GM18526 (cell line): ENCODE results near the gene MADD.

Experiments
- POLR2A ChIP-seq: IDR thresholded peaks from 3 replicates; pipeline ENCODE4 v1.6.1; 2011; ENCODE audit not compliant: insufficient read length; ENCODE audit errors: extremely low read depth

Gene MADD

DNA sequence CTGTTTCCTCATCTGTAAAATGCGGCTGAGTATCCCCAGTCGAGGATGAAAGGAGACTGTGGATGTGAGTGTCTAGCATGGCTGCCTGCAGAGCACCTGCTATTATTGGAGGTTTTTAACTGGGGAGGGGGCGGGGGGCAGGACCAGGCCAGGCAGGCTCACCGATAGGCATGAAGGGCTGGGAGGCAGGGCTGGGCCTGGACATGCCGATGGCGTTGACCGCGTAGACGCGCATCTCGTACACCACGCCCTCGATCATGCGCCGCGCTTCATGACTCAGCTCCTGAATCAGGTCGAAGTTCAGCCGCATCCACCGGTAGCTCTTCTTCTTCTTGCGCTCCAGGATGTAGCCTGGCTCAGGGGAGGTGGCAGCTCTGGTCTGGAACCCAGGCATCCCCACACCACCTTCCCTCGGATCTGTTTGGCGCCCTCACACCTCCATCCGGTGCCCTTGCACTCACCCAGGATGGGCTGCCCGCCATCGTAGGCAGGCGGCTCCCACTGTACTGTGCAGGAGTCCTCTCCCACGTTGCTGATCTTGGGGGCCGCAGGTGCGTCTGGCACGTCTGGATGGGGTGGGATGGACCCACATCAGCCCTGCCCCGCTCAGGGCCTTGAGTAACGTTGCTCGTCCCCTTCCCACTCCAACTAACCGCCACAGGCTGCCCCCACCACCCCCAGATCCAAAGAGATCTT lies 67.4 kb downstream of the MADD start:
- no peak for TF ChIP-seq POLR2A

DNA sequence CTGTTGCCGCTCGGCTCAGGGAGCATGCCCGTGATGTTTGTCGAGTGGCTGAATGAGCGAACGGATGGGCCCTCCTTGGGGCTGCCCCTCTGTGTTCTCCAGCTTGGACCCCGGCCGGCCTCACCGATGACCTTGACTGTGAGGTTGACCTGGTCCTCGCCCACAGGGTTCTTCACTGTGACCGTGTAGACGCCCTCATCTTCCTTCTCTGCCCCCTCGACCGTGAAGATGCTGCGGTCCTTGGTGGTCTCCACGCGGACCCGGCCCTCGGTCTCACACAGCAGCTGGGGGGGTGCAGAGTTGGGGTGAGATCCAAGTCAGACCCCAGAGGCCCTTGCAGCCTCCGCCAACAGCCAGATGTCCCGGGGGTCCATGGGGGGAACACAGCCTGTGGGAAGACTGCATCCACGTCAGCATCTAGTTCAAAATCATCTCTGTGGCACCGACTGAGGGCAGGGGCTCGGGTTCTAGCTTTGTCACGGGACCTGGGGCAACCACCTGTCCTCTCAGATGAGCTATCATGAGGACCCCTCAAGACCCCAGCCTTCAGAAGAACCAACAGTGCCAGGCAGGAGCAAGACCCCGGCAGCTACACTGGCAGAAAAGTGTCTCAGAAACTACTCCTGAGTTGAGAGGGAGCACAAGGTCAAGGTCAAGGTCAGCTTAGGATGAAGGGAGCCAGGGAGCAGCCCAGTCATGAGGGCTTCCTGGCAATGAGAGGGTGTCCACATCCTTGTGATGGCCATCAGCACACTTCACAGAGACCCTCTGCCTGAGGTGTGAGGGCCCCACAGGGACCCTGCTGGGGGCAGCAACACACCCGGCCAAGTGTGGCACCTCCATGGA lies 68.7 kb downstream of the MADD start:
- TF ChIP-seq POLR2A: no peak

DNA sequence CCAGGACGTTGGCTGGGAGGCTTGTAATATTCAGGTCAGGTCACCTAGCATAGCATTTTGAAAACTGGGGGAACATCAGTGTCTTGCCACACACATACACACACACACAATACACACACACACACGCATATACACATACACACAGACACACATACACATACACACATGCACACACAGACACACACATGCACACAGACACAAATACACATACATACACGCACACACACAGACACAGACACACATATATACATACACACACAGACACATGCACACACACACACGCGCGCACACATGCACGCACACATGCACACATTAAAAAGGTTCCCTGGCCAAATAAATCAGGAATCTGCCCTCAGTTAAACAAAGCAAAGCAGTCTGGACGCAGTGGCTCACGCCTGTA lies 70.1 kb downstream of the MADD start:
- no peak for TF ChIP-seq POLR2A

DNA sequence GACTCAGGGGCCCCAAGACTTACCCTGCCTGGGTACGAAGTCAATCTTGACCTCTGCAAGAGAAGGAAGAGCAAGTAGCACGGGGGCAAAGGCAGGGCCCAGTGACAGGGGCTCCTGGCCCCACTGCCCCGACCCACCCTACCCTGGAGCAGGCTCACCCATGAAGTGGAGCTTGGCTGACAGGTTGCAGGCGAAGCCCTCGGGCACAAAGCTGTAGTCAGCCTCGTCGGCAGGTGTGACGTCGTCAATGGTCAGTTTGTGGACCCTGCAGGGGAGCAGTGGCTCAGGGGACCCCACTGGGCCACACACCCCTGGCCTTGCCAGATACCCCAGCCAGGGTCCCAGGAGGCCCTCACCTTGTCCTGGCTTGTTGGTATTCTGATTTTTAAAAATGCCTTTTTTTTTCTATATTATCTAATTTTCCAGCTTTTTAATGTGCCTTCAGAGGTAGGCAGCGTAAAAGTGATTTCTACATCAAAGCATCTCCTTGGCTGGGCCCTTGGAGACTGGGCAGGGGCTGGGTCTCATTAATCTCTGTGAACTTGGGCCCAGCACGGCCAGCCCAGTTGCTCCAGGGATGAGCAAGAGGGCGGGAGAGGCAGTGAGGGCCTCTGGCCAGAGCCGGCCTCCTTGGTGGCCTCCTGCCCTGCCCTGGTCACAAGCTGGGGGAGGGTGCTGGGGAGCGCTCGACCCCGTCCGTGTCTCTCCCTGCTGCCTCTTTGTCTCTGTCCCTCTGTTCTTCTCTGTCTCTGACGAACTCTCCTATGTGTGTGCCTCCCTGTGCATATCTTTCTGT lies 71.2 kb downstream of the MADD start:
- no peak for TF ChIP-seq POLR2A

DNA sequence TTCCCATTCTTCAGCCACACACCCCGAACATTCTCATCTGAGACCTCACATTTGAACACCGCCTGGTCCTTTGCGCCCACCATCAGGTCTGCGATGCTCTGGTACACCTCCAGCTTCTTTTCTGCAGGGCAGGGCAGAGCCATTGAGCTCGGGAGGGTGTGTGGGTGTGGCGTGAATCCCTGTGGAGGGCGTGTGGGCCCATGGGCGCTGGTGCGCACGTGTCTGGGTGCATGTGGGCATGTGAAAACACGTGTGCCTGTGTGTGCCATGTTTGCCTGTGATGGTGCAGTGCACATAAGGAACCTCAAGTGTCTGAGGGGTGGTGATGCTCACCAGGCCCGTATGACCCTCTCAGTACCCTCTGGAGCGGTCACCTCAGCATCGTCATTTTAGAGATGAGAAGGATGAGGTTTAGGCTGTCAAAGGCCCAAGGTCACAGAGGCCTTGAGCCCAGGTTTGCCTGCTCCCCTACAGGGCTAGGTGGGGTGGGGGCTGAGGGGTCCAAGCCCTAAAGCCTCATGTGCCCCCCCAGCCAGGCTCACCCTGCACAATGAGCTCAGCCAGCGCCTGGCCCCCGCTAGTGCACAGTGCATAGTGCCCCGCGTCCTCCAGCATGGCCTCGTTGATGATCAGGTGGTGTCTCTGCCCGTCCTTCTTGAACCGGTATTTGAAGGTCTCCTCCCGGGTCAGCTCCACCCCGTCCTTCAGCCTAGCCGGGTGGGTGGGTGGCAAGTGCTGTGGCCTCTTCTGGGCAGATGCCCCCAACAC lies 72.3 kb downstream of the MADD start:
- TF ChIP-seq POLR2A: no peak

DNA sequence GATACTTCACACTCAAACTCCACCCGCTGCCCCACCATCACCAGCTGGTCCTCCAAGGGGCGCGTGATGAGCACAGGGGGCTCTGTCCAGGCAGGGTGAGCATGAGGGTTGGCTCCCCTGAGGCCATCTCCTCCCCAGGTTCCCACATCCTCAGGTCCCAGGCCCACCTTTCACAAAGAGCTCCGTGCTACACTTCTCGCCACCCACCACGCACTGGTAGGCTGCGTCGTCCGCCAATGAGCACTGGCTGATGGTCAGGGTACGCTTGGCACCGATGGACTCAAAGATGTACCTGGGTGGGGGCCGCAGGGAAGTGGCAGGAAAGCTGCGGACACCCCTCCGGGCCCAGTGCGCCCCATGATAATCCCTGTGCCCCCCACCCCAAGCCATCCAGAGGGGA lies 72.9 kb downstream of the MADD start:
- TF ChIP-seq POLR2A: no peak

DNA sequence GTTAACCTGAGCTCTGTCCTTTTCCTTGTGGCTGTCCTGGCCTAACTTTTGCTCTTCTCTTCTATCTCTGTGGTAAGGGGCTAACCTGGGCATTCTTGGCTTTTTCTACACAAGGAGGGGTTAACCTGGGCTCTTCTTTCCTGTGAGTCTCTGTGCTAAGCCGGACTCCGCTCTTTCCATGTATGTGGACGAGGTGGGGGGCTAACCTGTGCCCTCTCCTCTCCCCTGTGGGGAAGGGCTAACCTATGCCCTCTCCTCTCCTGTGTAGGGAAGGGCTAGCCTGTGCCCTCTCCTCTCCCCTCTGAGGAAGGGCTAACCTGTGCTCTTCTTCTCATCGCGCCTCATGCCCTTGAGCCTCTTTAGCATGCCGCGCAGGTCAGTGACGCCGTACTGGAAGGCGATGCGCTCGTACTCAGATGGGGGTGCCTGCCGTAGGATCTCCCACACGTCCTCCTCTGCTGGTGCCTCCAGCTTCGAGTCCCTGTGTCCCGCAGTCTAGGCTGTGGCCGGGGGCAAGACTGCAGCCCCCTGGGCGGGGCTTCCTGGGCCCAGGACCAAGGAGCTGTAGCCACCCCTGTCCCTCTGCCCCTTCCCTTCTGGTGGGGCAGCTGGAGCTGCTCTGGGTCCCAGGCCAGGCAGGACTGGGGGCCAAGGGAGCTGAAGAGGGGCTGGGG lies 76.1 kb downstream of the MADD start:
- TF ChIP-seq POLR2A: no peak

DNA sequence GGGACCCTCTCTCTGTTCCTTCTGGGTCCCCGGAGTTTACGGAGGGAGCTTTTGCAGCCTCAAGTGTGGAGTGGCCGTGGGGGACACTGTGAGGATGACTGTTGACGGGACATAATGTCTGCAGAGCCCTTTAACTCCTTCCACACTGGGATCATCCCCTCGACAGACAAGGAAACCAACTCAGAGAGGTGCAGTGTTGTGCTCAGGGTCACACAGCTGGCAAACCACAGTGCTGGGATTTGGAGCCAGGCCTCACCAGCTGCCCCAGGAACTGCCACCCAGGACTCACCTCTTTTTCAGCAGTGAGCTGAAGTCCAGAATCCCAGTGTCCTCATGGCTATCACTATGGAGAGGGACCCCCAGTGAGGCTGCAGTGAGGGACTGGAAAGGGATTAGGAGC lies 77.2 kb downstream of the MADD start:
- no peak for TF ChIP-seq POLR2A

DNA sequence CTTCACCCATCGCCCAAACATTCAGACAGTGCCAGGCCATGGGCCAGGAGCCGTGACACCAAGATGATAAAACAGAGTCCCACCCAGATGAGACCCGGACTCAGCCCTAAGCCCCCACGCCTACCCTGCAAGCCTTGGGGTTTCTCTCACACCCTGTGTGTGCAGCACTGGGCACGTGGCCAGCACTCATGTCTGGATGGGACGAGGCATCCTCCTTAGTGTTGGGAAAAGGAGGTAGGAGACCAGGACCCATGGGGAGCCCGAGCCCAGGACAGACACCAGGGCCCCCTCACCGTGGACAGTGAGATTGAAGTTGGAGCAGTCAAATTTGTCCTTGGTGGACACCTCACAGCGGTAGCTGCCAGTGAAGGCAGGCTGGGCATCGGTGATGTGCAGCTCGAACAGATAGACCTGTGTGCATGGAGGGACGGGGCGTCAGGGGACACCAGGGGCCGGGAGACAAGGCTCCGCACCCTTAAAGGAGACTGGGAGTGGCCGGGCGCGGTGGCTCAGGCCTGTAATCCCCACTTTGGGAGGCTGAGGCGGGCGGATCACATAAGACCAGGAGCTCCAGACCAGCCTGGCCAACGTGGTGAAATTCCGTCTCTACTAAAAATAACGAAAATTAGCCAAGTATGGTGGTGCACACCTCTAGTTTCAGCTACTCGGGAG lies 78.3 kb downstream of the MADD start:
- TF ChIP-seq POLR2A: no peak

DNA sequence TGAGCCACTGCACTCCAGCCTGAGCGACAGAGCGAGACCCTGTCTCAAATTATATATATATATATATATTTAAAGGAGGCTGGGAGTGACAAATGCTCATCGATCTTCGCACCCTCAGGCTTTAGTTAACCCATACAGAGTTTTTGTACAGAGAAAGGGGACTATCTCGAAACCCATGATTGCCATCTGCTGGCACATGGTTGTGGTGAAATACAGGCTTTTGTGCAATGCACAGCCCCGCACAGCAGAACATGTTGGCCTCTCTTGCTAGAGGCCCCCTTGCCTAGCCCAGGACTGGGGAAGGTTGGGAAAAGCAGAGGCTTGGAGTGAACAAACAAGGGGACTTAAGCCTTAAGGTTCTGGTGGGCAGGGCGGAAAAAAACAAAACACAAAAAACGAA lies 78.9 kb downstream of the MADD start:
- no peak for TF ChIP-seq POLR2A

DNA sequence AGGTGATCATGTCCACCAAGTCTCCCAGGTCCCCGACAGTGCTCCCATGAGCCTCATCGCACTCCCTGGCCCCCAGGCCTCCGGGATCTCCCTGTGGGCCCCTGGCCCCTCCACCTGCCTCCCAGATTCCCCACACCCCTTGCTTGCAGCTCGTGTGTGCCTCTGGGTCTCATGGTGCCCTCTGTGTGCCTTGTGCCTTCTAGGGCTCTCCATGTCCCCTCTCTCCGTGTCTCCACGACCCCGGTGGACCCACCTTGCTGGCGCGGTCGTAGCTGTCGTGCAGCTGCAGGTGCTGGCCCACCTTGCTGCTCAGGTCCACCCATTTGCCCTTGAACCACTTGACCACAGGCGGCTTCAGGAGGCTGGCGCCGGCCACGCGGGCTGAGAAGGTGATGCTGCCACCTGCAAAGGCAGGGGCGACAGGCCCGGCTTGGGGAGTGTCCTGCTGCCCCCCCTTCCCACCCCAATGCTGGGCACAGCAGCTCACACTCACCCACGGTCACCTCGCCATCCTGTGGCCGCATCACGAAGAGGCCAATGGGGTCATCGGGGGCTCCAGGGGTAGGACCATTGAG lies 79.7 kb downstream of the MADD start:
- no peak for TF ChIP-seq POLR2A

DNA sequence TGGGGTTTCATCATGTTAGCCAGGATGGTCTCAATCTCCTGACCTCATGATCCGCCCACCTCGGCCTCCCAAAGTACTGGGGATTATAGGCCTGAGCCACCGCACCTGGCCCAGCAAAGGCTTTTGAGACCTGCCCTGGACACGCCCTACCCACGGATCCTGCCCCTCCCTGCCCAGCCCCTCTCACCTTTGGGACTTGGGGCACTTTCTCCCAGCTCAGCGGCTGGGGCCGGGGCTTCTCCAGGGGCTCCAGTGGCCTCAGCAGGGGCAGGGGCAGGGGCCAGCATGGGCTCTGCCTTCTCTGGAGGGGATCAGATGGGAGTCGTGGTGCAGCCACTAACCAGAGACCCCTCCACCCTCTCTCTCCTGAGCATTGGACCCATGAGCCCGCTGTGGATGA lies 80.4 kb downstream of the MADD start:
- TF ChIP-seq POLR2A: no peak

DNA sequence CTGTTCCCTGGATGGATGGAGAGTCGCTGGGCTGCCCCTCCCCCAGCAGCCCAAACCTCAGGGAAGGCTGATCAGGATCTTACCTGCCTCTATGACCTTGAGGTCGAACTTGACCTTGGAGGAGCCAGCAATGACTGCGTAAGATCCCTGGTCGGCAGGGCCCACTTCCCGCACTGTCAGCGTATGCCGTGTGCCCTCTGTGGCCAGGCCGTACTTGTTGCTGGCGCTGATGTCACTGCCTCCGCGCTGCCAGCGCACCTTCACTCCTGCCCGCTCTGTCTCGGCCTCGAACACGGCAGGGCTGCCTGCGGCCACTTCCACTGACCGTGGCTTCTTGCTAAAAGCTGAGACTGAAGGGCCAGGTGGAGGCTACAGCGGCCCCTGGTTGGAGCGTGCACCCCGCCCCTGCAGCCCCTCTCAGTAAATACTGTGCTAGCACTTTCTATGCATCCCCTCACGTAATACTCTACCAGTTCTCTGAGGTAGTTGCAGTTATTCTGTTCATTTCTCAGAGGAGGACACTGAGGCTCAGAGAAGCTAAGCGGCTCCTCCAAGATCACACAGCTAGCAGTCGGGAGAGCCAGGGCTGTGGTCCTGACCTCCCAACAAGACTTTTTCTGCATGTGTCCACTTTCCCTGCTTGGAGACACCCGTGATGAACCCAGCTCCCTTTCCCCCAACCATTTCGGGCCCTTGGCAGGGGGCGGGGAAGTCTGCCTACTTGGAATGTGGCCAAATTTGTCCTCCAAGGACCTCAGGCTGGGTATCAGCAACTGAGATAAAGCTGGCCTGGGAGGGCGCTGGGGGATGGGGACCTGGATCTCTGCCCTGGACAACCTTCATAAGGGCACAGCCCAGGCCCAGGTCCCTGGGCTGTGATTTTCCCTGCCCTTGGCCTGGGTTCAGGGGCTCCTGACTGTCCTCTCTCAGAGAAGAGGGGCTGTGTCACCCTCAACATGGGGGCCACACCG lies 81.5 kb downstream of the MADD start:
- TF ChIP-seq POLR2A: no peak

DNA sequence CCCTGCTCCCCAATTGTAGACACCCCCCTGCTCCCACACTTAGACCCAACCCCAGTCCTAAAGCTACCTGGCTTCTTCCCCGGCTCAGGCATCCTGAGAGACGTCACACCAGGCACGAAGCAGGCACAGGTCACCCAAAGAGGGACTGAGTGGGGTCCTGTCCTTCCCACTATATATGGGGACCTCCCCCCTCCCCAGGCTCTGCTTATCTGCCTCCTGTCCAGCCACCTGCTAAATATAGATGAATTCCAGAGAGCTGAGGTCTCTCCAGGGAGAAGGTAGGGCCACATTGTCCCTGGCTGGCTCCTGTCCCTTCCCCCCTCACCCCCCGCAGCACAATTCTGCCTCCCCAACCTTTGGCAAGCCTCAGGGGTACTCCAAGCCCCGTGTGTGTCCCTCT lies 82.6 kb downstream of the MADD start, which contains the start of gene MYBPC3:
TSS of gene MYBPC3 (minus strand) at position 147 of the 400 bp plus-strand sequence. CDS start at position 92, 55 bp downstream.
- no peak for TF ChIP-seq POLR2A
